MM.1S (cell line): ENCODE data around the gene ARHGAP35.

Experiments used
- EZH2 ChIP-seq: fragments of 300-600 bp; sonication (generic); optimal IDR thresholded peaks from 2 replicates; pipeline ENCODE3; 2017; ENCODE audit warnings: low read depth, mild to moderate bottlenecking, antibody characterized with exemption, low read length, mixed read lengths
- EZH2phosphoT487 ChIP-seq: fragments of 300-600 bp; sonication (generic); IDR thresholded peaks from 2 replicates; pipeline ENCODE4 v1.6.1; 2018; ENCODE audit warnings: antibody characterized with exemption, low read length
- TF ChIP-seq, protein P1 (sequence below): fragments of 300-600 bp; sonication (generic); IDR thresholded peaks from 2 replicates; pipeline ENCODE4 v1.5.1; 2016; ENCODE audit warnings: antibody characterized with exemption, low read length, mixed read lengths

DNA sequence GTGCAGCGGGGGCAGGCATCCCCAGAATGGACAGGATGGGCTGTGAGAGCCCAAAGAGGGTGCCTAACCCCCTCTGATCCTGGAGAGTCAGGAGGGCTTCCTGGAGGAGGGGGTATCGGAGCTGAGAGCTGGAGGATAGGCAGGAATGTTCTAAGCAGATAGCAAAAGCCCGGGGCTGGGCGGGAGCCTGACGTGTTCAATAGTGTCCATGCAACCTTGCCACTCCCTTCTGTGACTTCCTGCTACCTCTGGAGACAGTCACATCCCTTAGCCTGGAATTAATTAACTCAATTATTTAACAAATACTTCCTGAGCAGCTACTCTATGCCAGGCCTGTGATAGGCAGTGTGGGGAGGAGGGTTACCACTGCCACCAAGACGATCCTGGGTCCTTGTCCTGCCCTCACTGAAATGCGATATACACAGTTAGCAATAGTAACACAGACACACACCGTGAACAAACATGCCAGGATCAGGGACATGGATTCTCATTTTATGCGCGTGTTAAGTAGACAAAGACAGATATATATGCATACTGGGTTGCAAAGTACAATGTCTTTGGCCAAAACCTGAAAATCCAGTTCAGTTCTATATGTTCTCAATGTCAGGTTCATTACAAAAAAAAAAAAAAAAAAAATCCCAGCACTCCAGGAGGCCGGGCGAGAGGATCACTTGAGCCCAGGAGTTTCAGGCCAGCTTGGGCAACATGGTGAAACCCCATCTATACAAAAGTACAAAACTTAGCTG lies 20.9 kb upstream of the ARHGAP35 start:
- TF ChIP-seq, protein P1, sequence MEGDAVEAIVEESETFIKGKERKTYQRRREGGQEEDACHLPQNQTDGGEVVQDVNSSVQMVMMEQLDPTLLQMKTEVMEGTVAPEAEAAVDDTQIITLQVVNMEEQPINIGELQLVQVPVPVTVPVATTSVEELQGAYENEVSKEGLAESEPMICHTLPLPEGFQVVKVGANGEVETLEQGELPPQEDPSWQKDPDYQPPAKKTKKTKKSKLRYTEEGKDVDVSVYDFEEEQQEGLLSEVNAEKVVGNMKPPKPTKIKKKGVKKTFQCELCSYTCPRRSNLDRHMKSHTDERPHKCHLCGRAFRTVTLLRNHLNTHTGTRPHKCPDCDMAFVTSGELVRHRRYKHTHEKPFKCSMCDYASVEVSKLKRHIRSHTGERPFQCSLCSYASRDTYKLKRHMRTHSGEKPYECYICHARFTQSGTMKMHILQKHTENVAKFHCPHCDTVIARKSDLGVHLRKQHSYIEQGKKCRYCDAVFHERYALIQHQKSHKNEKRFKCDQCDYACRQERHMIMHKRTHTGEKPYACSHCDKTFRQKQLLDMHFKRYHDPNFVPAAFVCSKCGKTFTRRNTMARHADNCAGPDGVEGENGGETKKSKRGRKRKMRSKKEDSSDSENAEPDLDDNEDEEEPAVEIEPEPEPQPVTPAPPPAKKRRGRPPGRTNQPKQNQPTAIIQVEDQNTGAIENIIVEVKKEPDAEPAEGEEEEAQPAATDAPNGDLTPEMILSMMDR: no peak
- no peak for TF ChIP-seq EZH2
- TF ChIP-seq EZH2phosphoT487: no peak
